Measurements from ENCODE around the gene MDFI. TPM values are rescaled to one million over a fixed set of nuclear protein-coding genes. Genes with fewer than 3 reads are reported as not detected.

Gene MDFI
- total RNA-seq, 1 experiment from 2014 or later = 59.1 TPM

- Mint-ChIP-seq H3K9me3 (ENCODE audit: unreplicated experiment) (no peaks in the 10 kb centered on the region), H3K4me3 (ENCODE audit: unreplicated experiment) (no peak overlapping the region), H3K4me1 (ENCODE audit: insufficient read depth, unreplicated experiment) (no peaks in the 10 kb centered on the region), H3K27me3 (ENCODE audit: insufficient read depth, unreplicated experiment) (peaks cover 67% of the 10 kb centered on the region), H3K27ac (ENCODE audit: low read depth, unreplicated experiment) (no peak overlapping the region), H3K36me3 (ENCODE audit: insufficient read depth, unreplicated experiment) (no peaks in the 10 kb centered on the region)
- BruUV-seq (replicated peaks) = no TSS peak
- ChIA-PET CTCF (interaction anchor here (0.7 kb wide), 1 partner anchor 11 kb away, joined by 3 read pairs; no protein-coding TSS in a partner anchor), POLR2A (no interaction called here)
- intact Hi-C loops (cut with micrococcal nuclease) = no loop called here
- no peak for TF ChIP-seq CTCF (IDR thresholded peaks at IDR 0.05; ENCODE audit: unreplicated experiment)
- no peak for DNase-seq (ENCODE audit: unreplicated experiment)
These were observed 26.0 kb downstream of the MDFI start for GRCh38 chr6:41664271-41664670.

- TF ChIP-seq CTCF (IDR thresholded peaks at IDR 0.05; ENCODE audit: unreplicated experiment) = no peak
- Mint-ChIP-seq H3K9me3 (ENCODE audit: unreplicated experiment) (no peaks in the 10 kb centered on the region), H3K36me3 (ENCODE audit: insufficient read depth, unreplicated experiment) (no peaks in the 10 kb centered on the region), H3K4me1 (ENCODE audit: insufficient read depth, unreplicated experiment) (no peaks in the 10 kb centered on the region), H3K27me3 (ENCODE audit: insufficient read depth, unreplicated experiment) (peaks cover 69% of the 10 kb centered on the region), H3K27ac (ENCODE audit: low read depth, unreplicated experiment) (no peak overlapping the region), H3K4me3 (ENCODE audit: unreplicated experiment) (no peak overlapping the region)
- POLR2A ChIA-PET = no interaction called here
- CTCF ChIA-PET = no interaction called here
- no TSS peak for BruUV-seq (replicated peaks)
- DNase-seq (ENCODE audit: unreplicated experiment) = no peak
- intact Hi-C loops (cut with micrococcal nuclease) = no loop called here
These were observed 28.9 kb downstream of the MDFI start for GRCh38 chr6:41667195-41667594.

- POLR2A ChIA-PET = no interaction called here
- CTCF ChIA-PET = no interaction called here
- Mint-ChIP-seq H3K4me1 (ENCODE audit: insufficient read depth, unreplicated experiment) (no peaks in the 10 kb centered on the region), H3K36me3 (ENCODE audit: insufficient read depth, unreplicated experiment) (no peaks in the 10 kb centered on the region), H3K27ac (ENCODE audit: low read depth, unreplicated experiment) (no peak overlapping the region), H3K4me3 (ENCODE audit: unreplicated experiment) (no peak overlapping the region), H3K9me3 (ENCODE audit: unreplicated experiment) (no peaks in the 10 kb centered on the region), H3K27me3 (ENCODE audit: insufficient read depth, unreplicated experiment) (peaks cover 55% of the 10 kb centered on the region)
- DNase-seq (ENCODE audit: unreplicated experiment) = no peak
- BruUV-seq (replicated peaks) = no TSS peak
- intact Hi-C loops (cut with micrococcal nuclease) = no loop called here
- TF ChIP-seq CTCF (IDR thresholded peaks at IDR 0.05; ENCODE audit: unreplicated experiment) = no peak
These were observed 30.7 kb downstream of the MDFI start for GRCh38 chr6:41668968-41669367.

- intact Hi-C loops (cut with micrococcal nuclease) = no loop called here
- no peak overlapping the region for H3K27ac Mint-ChIP-seq (ENCODE audit: low read depth, unreplicated experiment)
- no TSS peak for BruUV-seq (replicated peaks)
- H3K36me3 Mint-ChIP-seq (ENCODE audit: insufficient read depth, unreplicated experiment) = no peaks in the 10 kb centered on the region
- ChIA-PET CTCF (interaction anchor here (0.5 to 2.4 kb wide), 4 partner anchors 10 to 68 kb away, joined by 3 to 6 read pairs (median 4); no protein-coding TSS in a partner anchor), POLR2A (no interaction called here)
- peaks cover 48% of the 10 kb centered on the region for H3K27me3 Mint-ChIP-seq (ENCODE audit: insufficient read depth, unreplicated experiment)
- no peaks in the 10 kb centered on the region for H3K4me1 Mint-ChIP-seq (ENCODE audit: insufficient read depth, unreplicated experiment)
- DNase-seq (ENCODE audit: unreplicated experiment) = no peak
- H3K4me3 Mint-ChIP-seq (ENCODE audit: unreplicated experiment) = no peak overlapping the region
- TF ChIP-seq CTCF (IDR thresholded peaks at IDR 0.05; ENCODE audit: unreplicated experiment) = no peak
- H3K9me3 Mint-ChIP-seq (ENCODE audit: unreplicated experiment) = no peaks in the 10 kb centered on the region
These were observed 32.6 kb downstream of the MDFI start for GRCh38 chr6:41670703-41671360.
